HCT116 (cell line): ENCODE data around the gene PEX11G. TPM values are rescaled to one million over a fixed set of nuclear protein-coding genes. Genes with fewer than 3 reads are reported as not detected.

Source experiments
- ATAC-seq: fragments of 200-7000 bp; cut with Tn5 transposase; 2 replicates; pipeline ENCODE4 v1.9.1; 2020; ENCODE audit warnings: mild to moderate bottlenecking, moderate library complexity
- BruUV-seq: library from RNA; stranded (reverse); fragments of 400-500 nt; replicated peaks from 2 replicates; lab custom pipeline; 2021; lab: Mats Ljungman, UMichigan
- CTCF ChIA-PET: fragments of 300-600 bp; sonication (Branson Sonifier 250); formaldehyde crosslinking; loops from one replicate; lab custom pipeline; 2021; ENCODE audit warnings: antibody characterized with exemption; lab: Charles Lee
- POLR2A ChIA-PET: fragments of 300-600, 350-600 bp; sonication (Branson Sonifier 250); formaldehyde crosslinking; loops from one replicate; lab custom pipeline; 2021; ENCODE audit warnings: antibody characterized with exemption; lab: Charles Lee
- RAD21 ChIA-PET, 2 experiments: fragments of 300-600 bp; sonication (Branson Sonifier 250); formaldehyde crosslinking; loops; one replicate each; lab custom pipeline; 2023; ENCODE audit warnings: low total read pairs in 2 of 2; ENCODE audit not compliant: uncharacterized antibody in 2 of 2, unreplicated experiment in 2 of 2, low non-redundant PET in 1 of 2; lab: Charles Lee
- DNase-seq: peaks from one replicate; pipeline ENCODE4 v3.0.0-alpha.2; 2010; ENCODE audit warnings: low read depth, low spot score
- H2AFZ ChIP-seq: fragments of 200-600 bp; shearing (Covaris generic), sonication (generic); 2 replicates; pipeline ENCODE4 v1.6.1; 2017; ENCODE audit warnings: low read depth, mixed run types, mixed read lengths, antibody characterized with exemption, low read length; ENCODE audit not compliant: poor library complexity, severe bottlenecking
- H3K27ac ChIP-seq: 2 replicates; pipeline ENCODE4 v1.5.1; 2012; ENCODE audit warnings: low read depth, low read length
- H3K27me3 ChIP-seq: fragments of 200-600 bp; sonication (generic); 2 replicates; pipeline ENCODE4 v1.6.1; 2016; ENCODE audit warnings: mixed run types, low read length, mixed read lengths; ENCODE audit not compliant: insufficient read depth
- H3K36me3 ChIP-seq, 2 experiments: fragments of 200-500 bp in 1 of 2; fragments of 200-600 bp in 1 of 2; sonication (Bioruptor generic) in 1 of 2; sonication (generic) in 1 of 2; 2 replicates each; pipeline versions ENCODE4 v1.5.1 to v1.6.1; 2014 to 2016; ENCODE audit warnings: low read length in 2 of 2, inconsistent platforms in 1 of 2, mixed read lengths in 1 of 2, mixed run types in 1 of 2; ENCODE audit not compliant: insufficient read depth in 2 of 2, control insufficient read depth in 1 of 2
- H3K4me1 ChIP-seq, 2 experiments: fragments of 200-600 bp in 1 of 2; sonication (generic) in 1 of 2; 2 replicates each; pipeline versions ENCODE4 v1.5.1 to v1.6.1; 2012 to 2017; ENCODE audit warnings: low read length in 2 of 2, inconsistent platforms in 1 of 2, mild to moderate bottlenecking in 1 of 2, mixed read lengths in 1 of 2, mixed run types in 1 of 2, moderate library complexity in 1 of 2; ENCODE audit not compliant: insufficient read depth in 2 of 2, control insufficient read depth in 1 of 2
- H3K4me2 ChIP-seq: fragments of 200-600 bp; sonication (generic); 2 replicates; pipeline ENCODE4 v1.6.1; 2017; ENCODE audit warnings: mixed run types, low read length, mixed read lengths
- H3K4me3 ChIP-seq, 2 experiments: fragments of 200-600 bp in 1 of 2; sonication (generic) in 1 of 2; replicated peaks in 1 of 2; 2 replicates each; pipeline ENCODE4 v1.5.1; 2011 to 2016; ENCODE audit warnings: low read length in 2 of 2, control low read depth in 1 of 2, low read depth in 1 of 2, mild to moderate bottlenecking in 1 of 2, mixed read lengths in 1 of 2, mixed run types in 1 of 2
- H3K79me2 ChIP-seq: fragments of 200-600 bp; sonication (generic); 2 replicates; pipeline ENCODE4 v1.6.1; 2017; ENCODE audit warnings: mild to moderate bottlenecking, mixed run types, low read length, moderate library complexity, mixed read lengths; ENCODE audit not compliant: insufficient read depth
- H3K9ac ChIP-seq: fragments of 200-600 bp; sonication (generic); 2 replicates; pipeline ENCODE4 v1.6.1; 2016; ENCODE audit warnings: low read length, mixed read lengths
- H3K9me2 ChIP-seq: fragments of 200-600 bp; sonication (generic), shearing (Covaris generic); 2 replicates; pipeline ENCODE4 v1.6.1; 2017; ENCODE audit warnings: mixed run types, mild to moderate bottlenecking, moderate library complexity; ENCODE audit not compliant: insufficient read depth
- H3K9me3 ChIP-seq, 2 experiments: fragments of 200-500 bp in 1 of 2; fragments of 200-600 bp in 1 of 2; sonication (Bioruptor generic) in 1 of 2; sonication (generic) in 1 of 2; 2 replicates each; pipeline ENCODE4 v1.6.1; 2014 to 2017; ENCODE audit warnings: low read length in 2 of 2, mixed read lengths in 2 of 2, inconsistent platforms in 1 of 2, low read depth in 1 of 2, mild to moderate bottlenecking in 1 of 2, mixed run types in 1 of 2, moderate library complexity in 1 of 2; ENCODE audit not compliant: control insufficient read depth in 1 of 2, insufficient read depth in 1 of 2
- H4K20me1 ChIP-seq: fragments of 200-600 bp; sonication (generic), shearing (Covaris generic); 2 replicates; pipeline ENCODE4 v1.6.1; 2017; ENCODE audit warnings: mixed run types, mild to moderate bottlenecking, moderate library complexity; ENCODE audit not compliant: insufficient read depth
- ATF3 ChIP-seq: IDR thresholded peaks from 2 replicates; pipeline ENCODE4 v1.6.1; 2012
- CBX3 ChIP-seq: IDR thresholded peaks from 2 replicates; pipeline ENCODE4 v1.6.1; 2012; ENCODE audit warnings: low read depth
- CEBPB ChIP-seq: IDR thresholded peaks from 2 replicates; pipeline ENCODE4 v1.6.1; 2012; ENCODE audit warnings: low read depth
- CTCF ChIP-seq, 3 experiments: fragments of 200-600 bp in 1 of 3; sonication (generic) in 1 of 3; IDR thresholded peaks in 2 of 3; conservative IDR thresholded peaks in 1 of 3; 2 replicates each; pipeline ENCODE4 v1.5.1; 2012 to 2017; ENCODE audit warnings: low read depth in 2 of 3, low read length in 2 of 3, antibody characterized with exemption in 1 of 3, borderline replicate concordance in 1 of 3, control low read depth in 1 of 3, mild to moderate bottlenecking in 1 of 3, mixed read lengths in 1 of 3, mixed run types in 1 of 3, moderate library complexity in 1 of 3; ENCODE audit not compliant: insufficient read depth in 1 of 3
- EGR1 ChIP-seq: IDR thresholded peaks from 2 replicates; pipeline ENCODE4 v1.6.1; 2012; ENCODE audit warnings: low read depth
- ELF1 ChIP-seq: IDR thresholded peaks from 2 replicates; pipeline ENCODE4 v1.6.1; 2012; ENCODE audit warnings: low read depth, borderline replicate concordance
- EZH2 ChIP-seq: fragments of 200-600 bp; sonication (generic); IDR thresholded peaks from 2 replicates; pipeline ENCODE4 v1.6.1; 2017; ENCODE audit warnings: antibody characterized with exemption, mixed run types
- FOSL1 ChIP-seq: IDR thresholded peaks from 2 replicates; pipeline ENCODE4 v1.6.1; 2012; ENCODE audit warnings: low read depth
- JUND ChIP-seq: IDR thresholded peaks from 2 replicates; pipeline ENCODE4 v1.6.1; 2012
- MAX ChIP-seq: IDR thresholded peaks from 2 replicates; pipeline ENCODE4 v1.6.1; 2012
- POLR2A ChIP-seq: IDR thresholded peaks from 2 replicates; pipeline ENCODE4 v1.7.0; 2011; ENCODE audit warnings: borderline replicate concordance; ENCODE audit not compliant: insufficient read depth, insufficient read length; ENCODE audit errors: extremely low read depth
- POLR2AphosphoS5 ChIP-seq: IDR thresholded peaks from 2 replicates; pipeline ENCODE4 v1.6.1; 2011; ENCODE audit warnings: mild to moderate bottlenecking, low read depth, low read length, moderate library complexity
- RAD21 ChIP-seq: IDR thresholded peaks from 2 replicates; pipeline ENCODE4 v1.6.1; 2012; ENCODE audit warnings: low read depth, mild to moderate bottlenecking
- REST ChIP-seq: IDR thresholded peaks from 2 replicates; pipeline ENCODE4 v1.6.1; 2012; ENCODE audit warnings: low read depth
- SIN3A ChIP-seq: IDR thresholded peaks from 2 replicates; pipeline ENCODE4 v1.6.1; 2012; ENCODE audit warnings: low read depth
- SP1 ChIP-seq: IDR thresholded peaks from 2 replicates; pipeline ENCODE4 v1.6.1; 2012; ENCODE audit warnings: low read depth
- TCF7L2 ChIP-seq: IDR thresholded peaks from 2 replicates; pipeline ENCODE4 v1.7.0; 2011; ENCODE audit warnings: borderline replicate concordance, inconsistent platforms; ENCODE audit not compliant: insufficient read depth, insufficient read length; ENCODE audit errors: extremely low read depth
- YY1 ChIP-seq: IDR thresholded peaks from 2 replicates; pipeline ENCODE4 v1.6.1; 2011; ENCODE audit warnings: low read length, low read depth, moderate library complexity, mild to moderate bottlenecking; ENCODE audit not compliant: insufficient replicate concordance; ENCODE audit errors: extremely low read depth
- ZFX ChIP-seq: fragments of 450-650 bp; IDR thresholded peaks from 2 replicates; pipeline ENCODE4 v1.6.1; 2017
- ZNF274 ChIP-seq: fragments of 200-500 bp; sonication (Bioruptor generic); IDR thresholded peaks from 2 replicates; pipeline ENCODE4 v1.6.1; 2014; ENCODE audit warnings: mild to moderate bottlenecking, low read depth, low read length, inconsistent platforms
- intact Hi-C: fragments of 100-400 bp; cut with micrococcal nuclease; formaldehyde crosslinking; loops from 2 replicates; pipeline ENCODE4 v1.10.0; 2022
- total RNA-seq: library from RNA; stranded (reverse); gene quantifications from one replicate; pipeline ENCODE4 v1.2.1, GENCODE V29; 2021; ENCODE audit not compliant: unreplicated experiment

PEX11G gene
- total RNA-seq, 1 experiment from 2014 or later, result 6.4 TPM

GRCh38 chr19:7528522-7529245 is 39.8 kb upstream of the PEX11G start:
- CTCF ChIA-PET, result no interaction called here
- H3K9me2 ChIP-seq, result no peaks in the 10 kb centered on the region
- H2AFZ ChIP-seq, result no peak overlapping the region
- no peak overlapping the region for H3K27ac ChIP-seq
- H3K4me3 ChIP-seq, result no peak overlapping the region
- H3K4me2 ChIP-seq, result no peak overlapping the region
- ATAC-seq (no peak), DNase-seq (no peak)
- TF ChIP-seq ZFX (no peak), FOSL1 (no peak), TCF7L2 (no peak), ELF1 (no peak), CEBPB (no peak), EZH2 (no peak), SP1 (no peak), RAD21 (no peak), CBX3 (no peak), EGR1 (no peak), YY1 (no peak), POLR2A (no peak), ATF3 (no peak), REST (no peak), JUND (no peak), CTCF (IDR thresholded peaks at IDR 0.05 in 2 of 3, conservative IDR thresholded peaks at IDR 0.05 in 1 of 3; ENCODE audit: borderline replicate concordance in 1 of 3, insufficient read depth in 1 of 3, low read depth in 2 of 3, low read length in 2 of 3) (no peak), MAX (no peak), SIN3A (no peak), POLR2AphosphoS5 (no peak), ZNF274 (no peak)
- no peaks in the 10 kb centered on the region for H3K79me2 ChIP-seq
- BruUV-seq, result no TSS peak
- peaks cover 4 to 10% of the 10 kb centered on the region in 2 experiments; a peak in 2 of 4 replicates for H3K4me1 ChIP-seq
- no peaks in the 10 kb centered on the region for H3K9me3 ChIP-seq
- RAD21 ChIA-PET, result no interaction called here
- H3K9ac ChIP-seq, result no peak overlapping the region
- H4K20me1 ChIP-seq, result no peaks in the 10 kb centered on the region
- intact Hi-C loops, result no loop called here
- no peaks in the 10 kb centered on the region for H3K27me3 ChIP-seq
- POLR2A ChIA-PET, result no interaction called here
- H3K36me3 ChIP-seq, result no peaks in the 10 kb centered on the region
